HEK293T (cell line): ENCODE results near the gene ECSIT.

Experiments used
- BHLHE40 ChIP-seq: fragments of 450-650 bp; IDR thresholded peaks from 2 replicates; pipeline ENCODE4 v1.6.1; 2016; ENCODE audit warnings: mild to moderate bottlenecking, moderate library complexity, borderline replicate concordance
- ELF4 ChIP-seq: fragments of 450-650 bp; IDR thresholded peaks from 2 replicates; pipeline ENCODE4 v1.6.1; 2017; ENCODE audit warnings: antibody characterized with exemption
- FOXM1 ChIP-seq: fragments of 450-650 bp; IDR thresholded peaks from 2 replicates; pipeline ENCODE4 v1.6.1; 2017; ENCODE audit warnings: mild to moderate bottlenecking, borderline replicate concordance
- L3MBTL2 ChIP-seq: fragments of 450-650 bp; conservative IDR thresholded peaks from 2 replicates; pipeline ENCODE4 v1.6.1; 2016; ENCODE audit warnings: mild to moderate bottlenecking
- SP1 ChIP-seq: fragments of 450-650 bp; IDR thresholded peaks from 2 replicates; pipeline ENCODE4 v1.6.1; 2017
- SUZ12 ChIP-seq: fragments of 450-650 bp; IDR thresholded peaks from 2 replicates; pipeline ENCODE4 v1.6.1; 2016; ENCODE audit warnings: mild to moderate bottlenecking
- ZNF384 ChIP-seq: fragments of 450-650 bp; IDR thresholded peaks from 2 replicates; pipeline ENCODE4 v1.6.1; 2016

DNA sequence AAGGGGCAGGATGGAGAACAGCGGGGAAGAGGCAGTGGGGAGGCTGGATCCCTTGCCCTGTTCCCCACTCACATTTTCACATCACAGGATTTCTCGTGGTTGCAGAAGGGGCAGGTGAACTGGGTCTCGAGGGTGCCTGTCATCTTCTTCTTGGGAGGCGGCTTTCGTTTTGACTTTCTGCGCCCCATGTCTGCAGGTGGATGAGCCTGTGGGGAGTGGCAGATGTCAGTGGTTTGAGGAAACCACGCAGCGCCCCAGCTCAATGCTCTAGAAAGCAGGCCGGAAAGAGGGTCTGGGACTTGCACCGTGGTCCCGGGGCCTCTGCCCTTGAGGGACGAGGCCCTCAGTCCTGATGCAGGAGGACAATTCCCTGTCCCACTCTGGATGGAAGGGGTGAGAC lies 25.2 kb upstream of the ECSIT start:
- TF ChIP-seq SUZ12 (no peak), FOXM1 (no peak), ELF4 (no peak), L3MBTL2 (no peak), ZNF384 (no peak), BHLHE40 (no peak), SP1 (no peak)
